GM23338 (cell line): Measurements from ENCODE around the gene FLT1. TPM values are rescaled to one million over a fixed set of nuclear protein-coding genes. Genes with fewer than 3 reads are reported as not detected.

Experiments
- ATAC-seq: fragments of 200-7000 bp; cut with Tn5 transposase; 3 replicates; pipeline ENCODE4 v1.9.1; 2020
- DNase-seq: peaks from one replicate; pipeline ENCODE4 v3.0.0-alpha.2; 2015; ENCODE audit warnings: low spot score
- H2AFZ ChIP-seq: fragments of 200-600 bp; sonication (generic); 2 replicates; pipeline ENCODE4 v1.8.0; 2016; ENCODE audit warnings: antibody characterized with exemption, mild to moderate bottlenecking, moderate library complexity
- H3F3A ChIP-seq: fragments of 200-600 bp; sonication (generic); replicated peaks from 2 replicates; pipeline ENCODE4 v1.8.0; 2017; ENCODE audit warnings: antibody characterized with exemption, mixed run types, low read depth
- H3K27ac ChIP-seq: fragments of 200-600 bp; sonication (generic); 2 replicates; pipeline ENCODE4 v1.6.1; 2016; ENCODE audit warnings: low read depth
- H3K27me3 ChIP-seq: fragments of 200-600 bp; sonication (generic); 2 replicates; pipeline ENCODE4 v1.8.0; 2016; ENCODE audit warnings: mild to moderate bottlenecking, mixed run types, moderate library complexity; ENCODE audit not compliant: insufficient read depth
- H3K36me3 ChIP-seq: fragments of 200-600 bp; sonication (generic); 2 replicates; pipeline ENCODE4 v1.8.0; 2016; ENCODE audit warnings: mild to moderate bottlenecking; ENCODE audit not compliant: insufficient read depth
- H3K4me1 ChIP-seq: fragments of 200-600 bp; sonication (generic); 2 replicates; pipeline ENCODE4 v1.8.0; 2016; ENCODE audit warnings: mild to moderate bottlenecking, moderate library complexity; ENCODE audit not compliant: insufficient read depth
- H3K4me2 ChIP-seq: fragments of 200-600 bp; sonication (generic); 2 replicates; pipeline ENCODE4 v1.7.1; 2017; ENCODE audit warnings: mixed run types
- H3K4me3 ChIP-seq: fragments of 200-600 bp; sonication (generic); 2 replicates; pipeline ENCODE4 v1.6.1; 2016; ENCODE audit warnings: mixed run types
- H3K79me2 ChIP-seq: fragments of 200-600 bp; sonication (generic); replicated peaks from 2 replicates; pipeline ENCODE4 v1.8.0; 2017; ENCODE audit warnings: mild to moderate bottlenecking; ENCODE audit not compliant: insufficient read depth
- H3K9me2 ChIP-seq: fragments of 200-600 bp; sonication (generic); 2 replicates; pipeline ENCODE4 v1.8.0; 2017; ENCODE audit not compliant: insufficient read depth
- H4K20me1 ChIP-seq: fragments of 200-600 bp; sonication (generic); replicated peaks from 2 replicates; pipeline ENCODE4 v1.8.0; 2017; ENCODE audit warnings: mild to moderate bottlenecking; ENCODE audit not compliant: insufficient read depth
- H3K27ac Mint-ChIP-seq: 2 replicates; pipeline ENCODE4 v1.8.0; 2020; ENCODE audit warnings: inconsistent platforms, mild to moderate bottlenecking, moderate library complexity, mixed read lengths
- H3K27me3 Mint-ChIP-seq: 3 replicates; pipeline ENCODE4 v1.8.0; 2022; ENCODE audit warnings: low read depth, mild to moderate bottlenecking, moderate library complexity, mixed read lengths, inconsistent platforms; ENCODE audit not compliant: insufficient read depth, poor library complexity
- H3K36me3 Mint-ChIP-seq: 3 replicates; pipeline ENCODE4 v1.8.0; 2021; ENCODE audit warnings: low read depth, mild to moderate bottlenecking, inconsistent platforms, moderate library complexity, mixed read lengths
- H3K4me1 Mint-ChIP-seq: 3 replicates; pipeline ENCODE4 v1.8.0; 2020; ENCODE audit warnings: mild to moderate bottlenecking, inconsistent platforms, mixed read lengths
- H3K4me3 Mint-ChIP-seq: 3 replicates; pipeline ENCODE4 v1.8.0; 2021; ENCODE audit warnings: moderate library complexity, mild to moderate bottlenecking, inconsistent platforms, mixed read lengths
- H3K9me3 Mint-ChIP-seq: 3 replicates; pipeline ENCODE4 v1.8.0; 2020; ENCODE audit warnings: moderate library complexity, mild to moderate bottlenecking, inconsistent platforms, mixed read lengths
- EZH2 ChIP-seq: fragments of 200-600 bp; sonication (generic); IDR thresholded peaks from one replicate; pipeline ENCODE4 v1.8.0; 2017; ENCODE audit warnings: antibody characterized with exemption, mild to moderate bottlenecking, low read depth; ENCODE audit not compliant: unreplicated experiment
- EZH2phosphoT487 ChIP-seq: fragments of 200-600 bp; sonication (generic); IDR thresholded peaks from one replicate; pipeline ENCODE4 v1.8.1; 2018; ENCODE audit warnings: antibody characterized with exemption; ENCODE audit not compliant: unreplicated experiment
- NANOG ChIP-seq: IDR thresholded peaks from 2 replicates; pipeline ENCODE4 v1.6.1; 2016; ENCODE audit warnings: antibody characterized with exemption, borderline replicate concordance
- POLR2AphosphoS5 ChIP-seq: IDR thresholded peaks from 2 replicates; pipeline ENCODE4 v1.6.1; 2016; ENCODE audit warnings: antibody characterized with exemption, low read depth
- STAT1 ChIP-seq: IDR thresholded peaks from one replicate; pipeline ENCODE4 v1.6.1; 2016; ENCODE audit warnings: antibody characterized with exemption; ENCODE audit not compliant: unreplicated experiment
- ZNF114 ChIP-seq: fragments of 250-450 bp; sonication (Bioruptor Pico); IDR thresholded peaks from 2 replicates; pipeline ENCODE4 v1.5.0; 2020; ENCODE audit warnings: mild to moderate bottlenecking, moderate library complexity
- ZNF331 ChIP-seq: fragments of 250-450 bp; sonication (Bioruptor Pico); IDR thresholded peaks from 2 replicates; pipeline ENCODE4 v1.5.0; 2020; ENCODE audit warnings: low read depth, mild to moderate bottlenecking, moderate library complexity
- polyA plus RNA-seq: library from polyadenylated mRNA; unstranded; fragments of >200 nt; fragmentation: Nextera tagmentation; extraction: Ambion mirVana; gene quantifications from 2 replicates; pipeline ENCODE4 v1.2.1, GENCODE V29; 2016
- total RNA-seq: library from RNA; depleted of rRNA; stranded (reverse); fragments of >200 nt; shearing (Covaris generic); gene quantifications from 2 replicates; pipeline ENCODE4 v1.2.3, GENCODE V29; 2014
- TF ChIP-seq, protein P1 (sequence below): fragments of 250-450 bp; sonication (Bioruptor Pico); IDR thresholded peaks from 2 replicates; pipeline ENCODE4 v1.5.0; 2020; ENCODE audit warnings: mild to moderate bottlenecking, moderate library complexity
- TF ChIP-seq, protein P2 (sequence below), 2 experiments: fragments of 200-600 bp in 1 of 2; sonication (generic) in 1 of 2; conservative IDR thresholded peaks; 2 replicates each; pipeline versions ENCODE4 v1.5.1 to v1.6.1; 2016 to 2017; ENCODE audit warnings: antibody characterized with exemption in 2 of 2, low read depth in 2 of 2, mild to moderate bottlenecking in 2 of 2, moderate library complexity in 1 of 2

FLT1 gene
- total and polyA plus RNA-seq, 2 experiments from 2014 or later: 26.8 to 116 TPM

DNA sequence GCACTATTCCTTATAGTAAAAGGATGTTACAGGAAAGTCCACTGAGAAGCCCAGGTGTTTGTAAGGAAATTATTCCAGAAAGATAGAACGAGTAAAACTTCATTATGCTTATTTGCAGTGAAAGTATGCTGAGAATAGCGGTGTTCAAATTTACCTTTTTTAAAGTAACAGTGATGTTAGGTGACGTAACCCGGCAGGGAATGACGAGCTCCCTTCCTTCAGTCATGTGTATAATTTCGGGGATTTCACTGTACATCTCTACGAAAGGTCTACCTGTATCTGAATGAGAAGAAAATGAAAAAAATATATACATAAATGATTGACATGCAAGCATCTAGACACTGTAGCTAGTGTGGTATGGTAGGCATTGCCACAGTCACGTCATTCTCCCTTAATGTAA, 56.9 kb downstream of the FLT1 start (continued):
- TF ChIP-seq, protein P1, sequence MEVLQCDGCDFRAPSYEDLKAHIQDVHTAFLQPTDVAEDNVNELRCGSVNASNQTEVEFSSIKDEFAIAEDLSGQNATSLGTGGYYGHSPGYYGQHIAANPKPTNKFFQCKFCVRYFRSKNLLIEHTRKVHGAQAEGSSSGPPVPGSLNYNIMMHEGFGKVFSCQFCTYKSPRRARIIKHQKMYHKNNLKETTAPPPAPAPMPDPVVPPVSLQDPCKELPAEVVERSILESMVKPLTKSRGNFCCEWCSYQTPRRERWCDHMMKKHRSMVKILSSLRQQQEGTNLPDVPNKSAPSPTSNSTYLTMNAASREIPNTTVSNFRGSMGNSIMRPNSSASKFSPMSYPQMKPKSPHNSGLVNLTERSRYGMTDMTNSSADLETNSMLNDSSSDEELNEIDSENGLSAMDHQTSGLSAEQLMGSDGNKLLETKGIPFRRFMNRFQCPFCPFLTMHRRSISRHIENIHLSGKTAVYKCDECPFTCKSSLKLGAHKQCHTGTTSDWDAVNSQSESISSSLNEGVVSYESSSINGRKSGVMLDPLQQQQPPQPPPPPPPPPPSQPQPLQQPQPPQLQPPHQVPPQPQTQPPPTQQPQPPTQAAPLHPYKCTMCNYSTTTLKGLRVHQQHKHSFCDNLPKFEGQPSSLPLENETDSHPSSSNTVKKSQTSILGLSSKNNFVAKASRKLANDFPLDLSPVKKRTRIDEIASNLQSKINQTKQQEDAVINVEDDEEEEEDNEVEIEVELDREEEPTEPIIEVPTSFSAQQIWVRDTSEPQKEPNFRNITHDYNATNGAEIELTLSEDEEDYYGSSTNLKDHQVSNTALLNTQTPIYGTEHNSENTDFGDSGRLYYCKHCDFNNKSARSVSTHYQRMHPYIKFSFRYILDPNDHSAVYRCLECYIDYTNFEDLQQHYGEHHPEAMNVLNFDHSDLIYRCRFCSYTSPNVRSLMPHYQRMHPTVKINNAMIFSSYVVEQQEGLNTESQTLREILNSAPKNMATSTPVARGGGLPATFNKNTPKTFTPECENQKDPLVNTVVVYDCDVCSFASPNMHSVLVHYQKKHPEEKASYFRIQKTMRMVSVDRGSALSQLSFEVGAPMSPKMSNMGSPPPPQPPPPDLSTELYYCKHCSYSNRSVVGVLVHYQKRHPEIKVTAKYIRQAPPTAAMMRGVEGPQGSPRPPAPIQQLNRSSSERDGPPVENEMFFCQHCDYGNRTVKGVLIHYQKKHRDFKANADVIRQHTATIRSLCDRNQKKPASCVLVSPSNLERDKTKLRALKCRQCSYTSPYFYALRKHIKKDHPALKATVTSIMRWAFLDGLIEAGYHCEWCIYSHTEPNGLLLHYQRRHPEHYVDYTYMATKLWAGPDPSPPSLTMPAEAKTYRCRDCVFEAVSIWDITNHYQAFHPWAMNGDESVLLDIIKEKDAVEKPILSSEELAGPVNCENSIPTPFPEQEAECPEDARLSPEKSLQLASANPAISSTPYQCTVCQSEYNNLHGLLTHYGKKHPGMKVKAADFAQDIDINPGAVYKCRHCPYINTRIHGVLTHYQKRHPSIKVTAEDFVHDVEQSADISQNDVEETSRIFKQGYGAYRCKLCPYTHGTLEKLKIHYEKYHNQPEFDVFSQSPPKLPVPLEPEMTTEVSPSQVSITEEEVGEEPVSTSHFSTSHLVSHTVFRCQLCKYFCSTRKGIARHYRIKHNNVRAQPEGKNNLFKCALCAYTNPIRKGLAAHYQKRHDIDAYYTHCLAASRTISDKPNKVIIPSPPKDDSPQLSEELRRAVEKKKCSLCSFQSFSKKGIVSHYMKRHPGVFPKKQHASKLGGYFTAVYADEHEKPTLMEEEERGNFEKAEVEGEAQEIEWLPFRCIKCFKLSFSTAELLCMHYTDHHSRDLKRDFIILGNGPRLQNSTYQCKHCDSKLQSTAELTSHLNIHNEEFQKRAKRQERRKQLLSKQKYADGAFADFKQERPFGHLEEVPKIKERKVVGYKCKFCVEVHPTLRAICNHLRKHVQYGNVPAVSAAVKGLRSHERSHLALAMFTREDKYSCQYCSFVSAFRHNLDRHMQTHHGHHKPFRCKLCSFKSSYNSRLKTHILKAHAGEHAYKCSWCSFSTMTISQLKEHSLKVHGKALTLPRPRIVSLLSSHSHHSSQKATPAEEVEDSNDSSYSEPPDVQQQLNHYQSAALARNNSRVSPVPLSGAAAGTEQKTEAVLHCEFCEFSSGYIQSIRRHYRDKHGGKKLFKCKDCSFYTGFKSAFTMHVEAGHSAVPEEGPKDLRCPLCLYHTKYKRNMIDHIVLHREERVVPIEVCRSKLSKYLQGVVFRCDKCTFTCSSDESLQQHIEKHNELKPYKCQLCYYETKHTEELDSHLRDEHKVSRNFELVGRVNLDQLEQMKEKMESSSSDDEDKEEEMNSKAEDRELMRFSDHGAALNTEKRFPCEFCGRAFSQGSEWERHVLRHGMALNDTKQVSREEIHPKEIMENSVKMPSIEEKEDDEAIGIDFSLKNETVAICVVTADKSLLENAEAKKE: no peak
- TF ChIP-seq, protein P2, sequence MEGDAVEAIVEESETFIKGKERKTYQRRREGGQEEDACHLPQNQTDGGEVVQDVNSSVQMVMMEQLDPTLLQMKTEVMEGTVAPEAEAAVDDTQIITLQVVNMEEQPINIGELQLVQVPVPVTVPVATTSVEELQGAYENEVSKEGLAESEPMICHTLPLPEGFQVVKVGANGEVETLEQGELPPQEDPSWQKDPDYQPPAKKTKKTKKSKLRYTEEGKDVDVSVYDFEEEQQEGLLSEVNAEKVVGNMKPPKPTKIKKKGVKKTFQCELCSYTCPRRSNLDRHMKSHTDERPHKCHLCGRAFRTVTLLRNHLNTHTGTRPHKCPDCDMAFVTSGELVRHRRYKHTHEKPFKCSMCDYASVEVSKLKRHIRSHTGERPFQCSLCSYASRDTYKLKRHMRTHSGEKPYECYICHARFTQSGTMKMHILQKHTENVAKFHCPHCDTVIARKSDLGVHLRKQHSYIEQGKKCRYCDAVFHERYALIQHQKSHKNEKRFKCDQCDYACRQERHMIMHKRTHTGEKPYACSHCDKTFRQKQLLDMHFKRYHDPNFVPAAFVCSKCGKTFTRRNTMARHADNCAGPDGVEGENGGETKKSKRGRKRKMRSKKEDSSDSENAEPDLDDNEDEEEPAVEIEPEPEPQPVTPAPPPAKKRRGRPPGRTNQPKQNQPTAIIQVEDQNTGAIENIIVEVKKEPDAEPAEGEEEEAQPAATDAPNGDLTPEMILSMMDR (conservative IDR thresholded peaks at IDR 0.05; ENCODE audit: low read depth in 2 of 2): no peak
- TF ChIP-seq STAT1: no peak
- no peak for TF ChIP-seq EZH2phosphoT487
- no peak for TF ChIP-seq NANOG
- no peak for TF ChIP-seq POLR2AphosphoS5
- no peak for TF ChIP-seq ZNF114 (CRISPR knock-in tag)
- TF ChIP-seq ZNF331 (CRISPR knock-in tag): no peak

DNA sequence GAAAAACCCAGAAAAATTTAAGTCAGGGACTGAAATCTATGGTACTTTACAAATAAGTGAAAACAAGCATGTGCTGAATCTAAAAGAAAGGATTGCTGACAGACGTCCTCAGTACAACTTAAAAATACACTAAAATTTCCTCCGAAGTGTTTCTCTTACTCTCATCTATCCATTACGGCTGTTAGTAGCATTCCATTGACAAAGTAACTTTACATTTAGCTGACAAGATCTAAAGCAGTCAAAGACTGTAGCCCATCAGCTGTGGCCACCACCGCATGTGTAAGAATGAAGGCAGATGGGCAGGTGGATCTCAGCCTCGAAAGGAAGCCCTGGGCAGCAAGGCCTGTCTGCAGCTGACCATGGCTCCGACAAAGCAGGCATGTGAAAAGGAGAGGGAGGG, 59.0 kb downstream of the FLT1 start:
- H2AFZ ChIP-seq: no peak overlapping the region
- H3K79me2 ChIP-seq: peaks cover 7% of the 10 kb centered on the region; the same call in 1 of the 2 replicates
- Mint-ChIP-seq H3K27me3 (no peaks in the 10 kb centered on the region), H3K4me1 (peaks cover 93% of the 10 kb centered on the region), H3K27ac (peak overlapping the region; percentile 89), H3K36me3 (peaks cover 78% of the 10 kb centered on the region), H3K9me3 (no peaks in the 10 kb centered on the region), H3K4me3 (no peak overlapping the region)
- no peaks in the 10 kb centered on the region for H3K9me2 ChIP-seq
- H3K4me2 ChIP-seq: no peak overlapping the region
- TF ChIP-seq ZNF114 (CRISPR knock-in tag) (no peak), EZH2phosphoT487 (no peak), EZH2 (no peak)
- TF ChIP-seq, protein P2 (conservative IDR thresholded peaks at IDR 0.05; ENCODE audit: low read depth in 2 of 2): no peak
- H3K36me3 ChIP-seq: no peaks in the 10 kb centered on the region
- DNase-seq (no peak), ATAC-seq (no peak)
- no peaks in the 10 kb centered on the region for H3K27me3 ChIP-seq
- no peaks in the 10 kb centered on the region for H4K20me1 ChIP-seq
- H3K4me3 ChIP-seq: no peak overlapping the region
- peaks cover 79% of the 10 kb centered on the region for H3K4me1 ChIP-seq
- H3K27ac ChIP-seq: peak overlapping the region; percentile 98
- H3F3A ChIP-seq: peaks cover 14% of the 10 kb centered on the region; the same call in 1 of the 2 replicates
